SK-N-SH (cell line): ENCODE data around the gene CSRP3. TPM values are rescaled to one million over a fixed set of nuclear protein-coding genes. Genes with fewer than 3 reads are reported as not detected.

Experiments
- CTCF ChIA-PET: fragments of 300-600, 350-600 bp; formaldehyde crosslinking; extraction: SDS; loops from one replicate; lab custom pipeline; 2021; lab: Yijun Ruan, JAX
- POLR2A ChIA-PET: fragments of 350-600 bp; sonication (Branson Sonifier 250); formaldehyde crosslinking; extraction: SDS; loops from one replicate; lab custom pipeline; 2020; ENCODE audit warnings: antibody characterized with exemption, inconsistent platforms; lab: Yijun Ruan, JAX
- DNase-seq: peaks from one replicate; pipeline ENCODE4 v3.0.0; 2012
- H2AFZ ChIP-seq: fragments of 200-600 bp; sonication (generic); 2 replicates; pipeline ENCODE4 v1.8.1; 2016; ENCODE audit warnings: antibody characterized with exemption, mild to moderate bottlenecking, low read depth
- H3F3A ChIP-seq: fragments of 200-600 bp; sonication (generic); replicated peaks from 2 replicates; pipeline ENCODE3; 2016; ENCODE audit warnings: antibody characterized with exemption, mild to moderate bottlenecking; ENCODE audit not compliant: insufficient read depth
- H3K27ac ChIP-seq, 2 experiments: fragments of 200-500 bp in 1 of 2; fragments of 200-600 bp in 1 of 2; sonication (Bioruptor generic) in 1 of 2; sonication (generic), shearing (Covaris generic) in 1 of 2; 2 replicates each; pipeline versions ENCODE4 v1.5.1 to v1.6.1; 2014 to 2016; ENCODE audit warnings: low read depth in 2 of 2, inconsistent platforms in 1 of 2, low read length in 1 of 2, mild to moderate bottlenecking in 1 of 2, mixed read lengths in 1 of 2
- H3K27me3 ChIP-seq: fragments of 200-600 bp; sonication (generic), shearing (Covaris generic); 2 replicates; pipeline ENCODE4 v1.6.1; 2016; ENCODE audit warnings: mixed run types; ENCODE audit not compliant: insufficient read depth
- H3K36me3 ChIP-seq, 2 experiments: fragments of 200-500 bp in 1 of 2; fragments of 200-600 bp in 1 of 2; sonication (Bioruptor generic) in 1 of 2; sonication (generic) in 1 of 2; replicated peaks in 1 of 2; 2 replicates each; pipeline versions ENCODE3 to v1.5.1; 2014 to 2016; ENCODE audit warnings: low read length in 1 of 2, mild to moderate bottlenecking in 1 of 2; ENCODE audit not compliant: insufficient read depth in 2 of 2, control insufficient read depth in 1 of 2
- H3K4me1 ChIP-seq, 2 experiments: fragments of 200-500 bp in 1 of 2; fragments of 200-600 bp in 1 of 2; sonication (Bioruptor generic) in 1 of 2; sonication (generic), shearing (Covaris generic) in 1 of 2; 2 replicates each; pipeline versions ENCODE4 v1.5.1 to v1.6.1; 2014 to 2016; ENCODE audit warnings: low read depth in 1 of 2, low read length in 1 of 2, mixed run types in 1 of 2; ENCODE audit not compliant: insufficient read depth in 2 of 2, control insufficient read depth in 1 of 2
- H3K4me2 ChIP-seq: fragments of 200-600 bp; sonication (generic), shearing (Covaris generic); 2 replicates; pipeline ENCODE4 v1.6.1; 2017; ENCODE audit warnings: mixed run types
- H3K4me3 ChIP-seq, 2 experiments: fragments of 200-500 bp in 1 of 2; fragments of 200-600 bp in 1 of 2; sonication (Bioruptor generic) in 1 of 2; sonication (generic), shearing (Covaris generic) in 1 of 2; 2 replicates each; pipeline versions ENCODE4 v1.5.1 to v1.8.1; 2014 to 2016; ENCODE audit warnings: low read depth in 2 of 2, inconsistent platforms in 1 of 2, low read length in 1 of 2, mild to moderate bottlenecking in 1 of 2, mixed read lengths in 1 of 2, moderate library complexity in 1 of 2
- H3K79me2 ChIP-seq: fragments of 200-600 bp; sonication (generic); 2 replicates; pipeline ENCODE4 v1.8.1; 2017; ENCODE audit warnings: mild to moderate bottlenecking; ENCODE audit not compliant: insufficient read depth
- H3K9ac ChIP-seq: fragments of 200-600 bp; sonication (generic); 2 replicates; pipeline ENCODE4 v1.6.1; 2017; ENCODE audit warnings: mixed run types
- H3K9me2 ChIP-seq: fragments of 200-600 bp; sonication (generic); 2 replicates; pipeline ENCODE4 v1.6.1; 2017; ENCODE audit warnings: mixed run types
- H3K9me3 ChIP-seq: fragments of 200-600 bp; sonication (generic); 2 replicates; pipeline ENCODE4 v1.6.1; 2017; ENCODE audit warnings: mixed run types, mild to moderate bottlenecking, moderate library complexity
- H4K20me1 ChIP-seq: fragments of 200-600 bp; sonication (generic); 2 replicates; pipeline ENCODE4 v1.6.1; 2017; ENCODE audit warnings: mild to moderate bottlenecking, mixed run types; ENCODE audit not compliant: insufficient read depth
- CTCF ChIP-seq: fragments of 200-600 bp; sonication (generic); IDR thresholded peaks from 2 replicates; pipeline ENCODE4 v1.6.1; 2017; ENCODE audit warnings: antibody characterized with exemption, mild to moderate bottlenecking, moderate library complexity
- EP300 ChIP-seq, 2 experiments: IDR thresholded peaks; 2 replicates each; pipeline versions ENCODE4 v1.4.0 to v1.6.1; 2012; ENCODE audit warnings: borderline replicate concordance in 1 of 2, low read depth in 1 of 2, low read length in 1 of 2
- FOSL2 ChIP-seq: IDR thresholded peaks from 2 replicates; pipeline ENCODE4 v1.4.0; 2012; ENCODE audit warnings: low read depth, mild to moderate bottlenecking, moderate library complexity, borderline replicate concordance
- FOXJ3 ChIP-seq: sonication (generic); formaldehyde crosslinking; IDR thresholded peaks from 2 replicates; pipeline ENCODE4 v1.5.1; 2020; ENCODE audit warnings: mild to moderate bottlenecking, missing genetic modification reagents
- IRF3 ChIP-seq: fragments of 150-350 bp; IDR thresholded peaks from 2 replicates; pipeline ENCODE4 v1.6.1; 2016; ENCODE audit warnings: mild to moderate bottlenecking, low read depth, low read length
- PBX3 ChIP-seq: IDR thresholded peaks from 2 replicates; pipeline ENCODE4; 2012
- RCOR1 ChIP-seq: fragments of 150-350 bp; IDR thresholded peaks from 2 replicates; pipeline ENCODE4 v1.6.1; 2017; ENCODE audit warnings: antibody characterized with exemption, low read length
- SIN3A ChIP-seq: IDR thresholded peaks from 2 replicates; pipeline ENCODE4 v1.6.1; 2012; ENCODE audit warnings: low read depth, mild to moderate bottlenecking, low read length, moderate library complexity, borderline replicate concordance
- TEAD4 ChIP-seq: IDR thresholded peaks from 2 replicates; pipeline ENCODE4 v1.4.0; 2012; ENCODE audit warnings: mild to moderate bottlenecking, borderline replicate concordance; ENCODE audit not compliant: insufficient read depth
- USF2 ChIP-seq: fragments of 150-350 bp; IDR thresholded peaks from 2 replicates; pipeline ENCODE4 v1.6.1; 2017; ENCODE audit warnings: antibody characterized with exemption, low read length, low read depth, borderline replicate concordance
- YY1 ChIP-seq: IDR thresholded peaks from 2 replicates; pipeline ENCODE4 v1.4.0; 2012; ENCODE audit warnings: low read depth, mild to moderate bottlenecking
- ZBTB33 ChIP-seq: IDR thresholded peaks from 2 replicates; pipeline ENCODE4 v1.4.0; 2012; ENCODE audit warnings: low read depth, borderline replicate concordance
- WGBS: methylation state at CpG from one replicate; pipeline ENCODE4 v1.1.6; 2017; ENCODE audit warnings: low lambda C conversion rate; 5-methylcytosine and 5-hydroxymethylcytosine counted together
- polyA plus RNA-seq, 3 experiments: library from polyadenylated mRNA; depleted of rRNA; stranded (reverse); fragments of >200 nt; gene quantifications; 2 replicates each; pipeline ENCODE4 v1.2.3, GENCODE V29; 2012

Gene CSRP3
- polyA plus RNA-seq, 1 of the 3 experiments (the other 2 are of a cell fraction) = not detected

- POLR2A ChIA-PET = no interaction called here
- Histone ChIP-seq H3K36me3 (no peaks in the 10 kb centered on the region), H2AFZ (no peak overlapping the region), H4K20me1 (no peaks in the 10 kb centered on the region), H3K9me3 (no peaks in the 10 kb centered on the region), H3K4me2 (no peak overlapping the region), H3K4me1 (peaks cover 0 to 8% of the 10 kb centered on the region in 2 experiments; a peak in 2 of 4 replicates), H3K27ac (no peak overlapping the region), H3K9ac (no peak overlapping the region), H3K27me3 (no peaks in the 10 kb centered on the region), H3K79me2 (no peaks in the 10 kb centered on the region; the same call in none of the 2 replicates), H3K4me3 (no peak overlapping the region), H3K9me2 (no peaks in the 10 kb centered on the region), H3F3A (no peaks in the 10 kb centered on the region)
- DNase-seq = no peak
- CTCF ChIA-PET = interaction anchor here (0.6 to 0.7 kb wide), 2 partner anchors 16 to 155 kb away, joined by 3 to 4 read pairs; no protein-coding TSS in a partner anchor
- TF ChIP-seq IRF3 (no peak), CTCF (no peak)
Observed at GRCh38 chr11:19243613-19244012, 41.8 kb upstream of the CSRP3 start.

- TF ChIP-seq ZBTB33 (no peak), PBX3 (no peak), FOXJ3 (CRISPR knock-in tag) (no peak), SIN3A (no peak), USF2 (no peak), EP300 (IDR thresholded peaks at IDR 0.05; ENCODE audit: borderline replicate concordance in 1 of 2, low read depth in 1 of 2, low read length in 1 of 2) (no peak), TEAD4 (no peak), RCOR1 (no peak), YY1 (no peak), FOSL2 (no peak)
- no peak for DNase-seq
- CTCF ChIA-PET = interaction anchor here (0.5 to 1.1 kb wide), 3 partner anchors 16 to 663 kb away, joined by 3 to 4 read pairs (median 4); no protein-coding TSS in a partner anchor
- H3K36me3 ChIP-seq = no peaks in the 10 kb centered on the region
- H3K4me1 ChIP-seq = peaks cover 0 to 9% of the 10 kb centered on the region in 2 experiments; a peak in 2 of 4 replicates
- H3K27me3 ChIP-seq = no peaks in the 10 kb centered on the region
- H2AFZ ChIP-seq = no peak overlapping the region
- no peak overlapping the region for H3K4me2 ChIP-seq
- no peak overlapping the region for H3K27ac ChIP-seq
- no peaks in the 10 kb centered on the region for H3K9me2 ChIP-seq
- POLR2A ChIA-PET = no interaction called here
- no peaks in the 10 kb centered on the region for H3F3A ChIP-seq
- H3K4me3 ChIP-seq = no peak overlapping the region
- no peaks in the 10 kb centered on the region for H3K9me3 ChIP-seq
- H4K20me1 ChIP-seq = no peaks in the 10 kb centered on the region
- no peak overlapping the region for H3K9ac ChIP-seq
- H3K79me2 ChIP-seq = no peaks in the 10 kb centered on the region; the same call in none of the 2 replicates
- 93% methylated on average over 4 of the region's 5 CpGs for WGBS
Observed at GRCh38 chr11:19243143-19243542, 41.4 kb upstream of the CSRP3 start.
